Natural killer cell treated with Interleukin-12 subunit alpha and Interleukin-12 subunit beta and Interleukin-15 and Interleukin-18, amount 100 ng/mL, for 72 hours (primary cell): ENCODE results near the gene MAP3K5. TPM values are rescaled to one million over a fixed set of nuclear protein-coding genes. Genes with fewer than 3 reads are reported as not detected.

Source experiments
- ATAC-seq, 2 donors: fragments of 150-1000 bp; cut with Tn5 transposase in 1 of 2; sonication (Bioruptor Pico), chemical (Tn5 transposase) in 1 of 2; 2 replicates each; pipeline ENCODE4 v1.10.0; 2021
- DNase-seq: peaks from one replicate; pipeline ENCODE4 v3.0.0; 2022; ENCODE audit warnings: low spot score
- H3K27ac Mint-ChIP-seq, 2 donors: 1 replicate in 1 of 2; 2 replicates in 1 of 2; pipeline ENCODE4 v1.8.0; 2022; ENCODE audit warnings: mixed read lengths in 2 of 2, mild to moderate bottlenecking in 1 of 2, moderate library complexity in 1 of 2
- H3K27me3 Mint-ChIP-seq, 2 donors: 1 replicate in 1 of 2; 2 replicates in 1 of 2; pipeline ENCODE4 v1.8.0; 2022; ENCODE audit warnings: mixed read lengths in 2 of 2
- H3K36me3 Mint-ChIP-seq: one replicate; pipeline ENCODE4 v1.8.0; 2022; ENCODE audit warnings: mixed read lengths
- H3K4me1 Mint-ChIP-seq, 2 donors: 1 replicate in 1 of 2; 2 replicates in 1 of 2; pipeline ENCODE4 v1.8.0; 2022; ENCODE audit warnings: low read depth in 2 of 2, mixed read lengths in 2 of 2, mild to moderate bottlenecking in 1 of 2
- H3K4me3 Mint-ChIP-seq: one replicate; pipeline ENCODE4 v1.8.0; 2022; ENCODE audit warnings: mixed read lengths
- H3K9me3 Mint-ChIP-seq: 2 replicates; pipeline ENCODE4 v1.8.0; 2022; ENCODE audit warnings: mixed read lengths
- total RNA-seq, 2 donors: library from RNA; stranded (reverse); gene quantifications; one replicate each; pipeline ENCODE4 v1.2.3, GENCODE V29; 2022

The MAP3K5 gene
- total RNA-seq, 2 donors from 2014 or later, result 27.9 to 33.0 TPM

DNA sequence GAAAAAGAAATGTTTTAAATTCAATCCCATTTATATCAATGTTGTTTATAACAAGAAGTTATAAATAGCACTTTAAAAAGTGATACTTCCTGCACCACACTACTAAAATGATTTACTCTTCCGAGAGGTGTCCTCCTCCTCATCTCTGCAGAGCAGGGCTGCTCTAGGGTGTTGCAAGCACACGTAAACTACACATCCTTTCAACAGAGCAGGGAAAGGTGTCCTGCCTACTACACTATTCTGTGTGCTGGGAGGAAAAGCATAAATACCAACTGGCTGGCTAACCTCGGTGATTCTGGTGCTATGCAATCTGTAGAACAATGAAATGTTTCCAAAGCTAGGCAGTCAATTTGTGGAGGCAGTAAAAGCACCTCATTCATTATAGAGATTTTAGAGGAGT is 152.6 kb downstream of the MAP3K5 start:
- Mint-ChIP-seq H3K4me1 (peaks cover 0 to 12% of the 10 kb centered on the region in 2 donors), H3K4me3 (no peak overlapping the region), H3K27ac (peak overlapping the region in 1 of 2 donors; percentile 23), H3K27me3 (no peaks in the 10 kb centered on the region), H3K36me3 (peaks cover 10% of the 10 kb centered on the region), H3K9me3 (no peaks in the 10 kb centered on the region)
- DNase-seq (no peak), ATAC-seq (peak; percentile 48 to 59)

GRCh38 chr6:136635615-136636014 is 156.7 kb downstream of the MAP3K5 start:
- DNase-seq (no peak), ATAC-seq (no peak)
- Mint-ChIP-seq H3K4me1 (peaks cover 5 to 15% of the 10 kb centered on the region in 2 donors), H3K27ac (no peak overlapping the region), H3K36me3 (peaks cover 14% of the 10 kb centered on the region), H3K27me3 (no peaks in the 10 kb centered on the region), H3K4me3 (no peak overlapping the region), H3K9me3 (no peaks in the 10 kb centered on the region)

DNA sequence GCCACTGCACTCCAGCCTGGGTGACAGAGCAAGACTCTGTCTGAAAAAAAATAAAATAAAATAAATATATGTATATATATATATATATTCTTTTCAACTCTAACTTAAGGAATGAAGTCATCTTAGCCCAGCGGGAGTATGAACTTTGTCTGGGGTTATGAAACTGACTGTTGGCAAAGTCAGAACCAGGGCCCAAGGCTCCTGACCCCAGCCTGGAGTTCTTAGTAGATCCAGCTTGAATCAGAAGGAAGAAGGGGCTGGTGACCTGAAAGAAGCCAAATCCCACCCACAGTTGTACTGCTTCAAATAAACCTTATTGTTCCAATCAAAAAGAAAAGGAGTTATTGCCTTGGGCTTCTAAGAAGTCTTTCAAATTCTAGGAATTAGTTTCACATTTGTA is 158.9 kb downstream of the MAP3K5 start:
- Mint-ChIP-seq H3K4me1 (peaks cover 5 to 7% of the 10 kb centered on the region in 2 donors), H3K27ac (peak overlapping the region in 1 of 2 donors; percentile 19), H3K36me3 (peaks cover 21% of the 10 kb centered on the region), H3K27me3 (no peaks in the 10 kb centered on the region), H3K4me3 (no peak overlapping the region), H3K9me3 (no peaks in the 10 kb centered on the region)
- DNase-seq, result no peak
- no peak for ATAC-seq

DNA sequence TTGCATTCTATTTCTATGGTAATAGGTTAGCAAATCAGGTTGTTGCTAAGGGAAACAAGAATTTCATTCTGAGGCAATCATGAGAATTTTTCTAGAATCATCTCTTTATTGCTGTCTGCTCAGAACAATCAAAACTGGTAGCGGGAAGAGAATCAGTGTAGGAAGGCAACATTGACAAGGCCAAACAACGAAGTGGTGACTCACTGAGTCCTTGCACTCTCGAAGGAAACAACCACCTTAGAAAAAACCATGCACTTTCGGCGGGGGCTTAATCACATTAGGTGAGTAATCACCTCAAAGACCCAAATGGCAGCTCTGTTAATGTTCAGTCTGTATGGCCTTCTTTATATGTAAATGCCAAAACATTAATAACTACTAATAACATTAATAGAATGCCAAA is 163.3 kb downstream of the MAP3K5 start:
- Mint-ChIP-seq H3K9me3 (no peaks in the 10 kb centered on the region), H3K27ac (peak overlapping the region in 1 of 2 donors; percentile 41), H3K4me3 (no peak overlapping the region), H3K27me3 (no peaks in the 10 kb centered on the region), H3K36me3 (peaks cover 15% of the 10 kb centered on the region), H3K4me1 (peaks cover 5 to 9% of the 10 kb centered on the region in 2 donors)
- DNase-seq (no peak), ATAC-seq (no peak)

GRCh38 chr6:136627191-136627590 is 165.1 kb downstream of the MAP3K5 start:
- Mint-ChIP-seq H3K27ac (no peak overlapping the region), H3K9me3 (no peaks in the 10 kb centered on the region), H3K4me1 (peaks cover 5 to 12% of the 10 kb centered on the region in 2 donors), H3K27me3 (no peaks in the 10 kb centered on the region), H3K4me3 (no peak overlapping the region), H3K36me3 (peaks cover 26% of the 10 kb centered on the region)
- ATAC-seq (no peak), DNase-seq (no peak)

DNA sequence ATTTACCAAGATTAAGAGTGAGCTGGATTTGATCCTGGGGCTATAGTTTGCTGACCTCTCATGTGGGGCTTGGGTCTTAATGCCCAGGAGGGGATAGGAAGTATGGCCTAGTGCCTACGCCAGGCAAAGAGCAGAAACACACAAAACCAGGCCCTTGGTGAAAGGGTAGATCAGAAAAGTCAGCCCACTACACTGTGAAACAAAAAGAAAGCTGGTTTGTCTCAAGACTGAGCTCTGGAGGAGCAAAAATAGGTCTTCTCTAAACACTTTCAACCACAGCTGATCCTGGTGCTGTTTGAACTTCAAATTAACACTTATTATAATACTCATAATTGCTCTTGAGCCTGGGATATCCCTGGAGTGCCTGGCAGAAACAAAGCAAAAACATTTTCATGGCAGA is 167.0 kb downstream of the MAP3K5 start:
- Mint-ChIP-seq H3K9me3 (no peaks in the 10 kb centered on the region), H3K27me3 (no peaks in the 10 kb centered on the region), H3K27ac (peak overlapping the region in 1 of 2 donors; percentile 56), H3K4me1 (peaks cover 0 to 11% of the 10 kb centered on the region in 2 donors), H3K4me3 (no peak overlapping the region), H3K36me3 (peaks cover 34% of the 10 kb centered on the region)
- ATAC-seq (no peak), DNase-seq (no peak)

DNA sequence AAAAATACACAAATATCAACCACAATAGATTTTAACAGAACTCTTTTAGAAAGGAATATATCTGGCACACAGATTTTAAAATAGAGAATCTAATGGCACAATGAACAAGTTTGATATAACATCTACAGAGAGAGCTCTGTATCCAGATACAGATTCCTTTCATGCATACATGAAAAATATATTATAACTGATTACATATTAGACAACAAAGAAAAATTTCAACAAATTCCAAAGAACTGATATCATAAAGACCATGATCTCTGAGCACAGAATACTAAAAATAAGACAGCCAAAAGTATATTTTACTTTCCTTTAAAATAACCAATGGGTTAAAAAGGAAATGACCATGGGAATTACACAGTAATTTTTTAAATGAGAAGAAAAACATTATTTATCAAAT is 167.9 kb downstream of the MAP3K5 start:
- H3K36me3 Mint-ChIP-seq, result peaks cover 30% of the 10 kb centered on the region
- peaks cover 0 to 8% of the 10 kb centered on the region in 2 donors for H3K4me1 Mint-ChIP-seq
- peak overlapping the region in 1 of 2 donors; percentile 56 for H3K27ac Mint-ChIP-seq

GRCh38 chr6:136618086-136618485 is 174.2 kb downstream of the MAP3K5 start:
- ATAC-seq, result no peak
- H3K27ac Mint-ChIP-seq, result no peak overlapping the region
- peaks cover 28% of the 10 kb centered on the region for H3K36me3 Mint-ChIP-seq
- peaks cover 0 to 6% of the 10 kb centered on the region in 2 donors for H3K4me1 Mint-ChIP-seq
- H3K9me3 Mint-ChIP-seq, result no peaks in the 10 kb centered on the region
- no peaks in the 10 kb centered on the region for H3K27me3 Mint-ChIP-seq
- no peak for DNase-seq
- H3K4me3 Mint-ChIP-seq, result no peak overlapping the region

More for the DNA sequence above, 167.9 kb downstream of the MAP3K5 start:
- ATAC-seq (no peak), DNase-seq (no peak)
- Mint-ChIP-seq H3K27me3 (no peaks in the 10 kb centered on the region), H3K4me3 (no peak overlapping the region), H3K9me3 (no peaks in the 10 kb centered on the region)

DNA sequence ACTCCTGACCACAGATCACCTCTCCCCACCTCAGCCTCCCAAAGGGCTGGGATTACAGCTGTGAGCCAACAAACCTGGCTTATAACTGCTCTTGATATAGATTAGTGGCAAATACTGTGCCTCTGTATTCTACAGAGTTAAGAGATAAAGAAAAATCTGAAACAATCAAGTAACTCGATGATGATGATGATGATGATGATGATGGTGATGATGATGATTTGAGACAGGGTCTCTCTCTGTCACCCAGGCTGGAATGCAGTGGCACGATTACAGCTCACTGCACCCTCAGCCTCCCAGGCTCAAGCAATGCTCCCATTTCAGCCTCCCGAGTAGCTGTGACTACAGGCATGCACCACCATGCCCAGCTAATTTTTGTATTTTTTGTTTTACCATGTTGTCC is 175.8 kb downstream of the MAP3K5 start:
- peaks cover 17% of the 10 kb centered on the region for H3K36me3 Mint-ChIP-seq
- no peak overlapping the region for H3K4me3 Mint-ChIP-seq
- ATAC-seq (no peak), DNase-seq (no peak)
- no peaks in the 10 kb centered on the region for H3K9me3 Mint-ChIP-seq
- no peak overlapping the region for H3K27ac Mint-ChIP-seq
- H3K4me1 Mint-ChIP-seq, result peaks cover 0 to 2% of the 10 kb centered on the region in 2 donors
- no peaks in the 10 kb centered on the region for H3K27me3 Mint-ChIP-seq

DNA sequence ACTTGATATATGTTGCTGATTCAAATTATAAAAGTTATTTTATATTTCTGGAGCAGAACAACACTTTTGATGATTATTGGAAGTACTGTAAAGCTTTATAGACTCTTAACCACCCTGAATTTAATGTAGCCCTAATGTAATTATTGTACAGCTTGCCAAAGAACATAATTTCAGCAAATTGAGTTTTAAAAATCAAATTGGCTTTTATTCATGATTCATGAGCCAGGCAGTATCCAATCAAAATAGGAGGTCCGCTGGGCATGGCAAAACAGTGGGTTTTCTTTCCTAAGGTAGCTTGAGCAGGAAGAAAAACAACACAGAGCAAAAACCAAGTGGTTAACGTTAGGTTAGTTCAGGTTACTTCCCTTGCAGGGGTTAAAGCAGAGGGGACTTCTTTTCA is 177.3 kb downstream of the MAP3K5 start:
- no peak overlapping the region for H3K27ac Mint-ChIP-seq
- no peak for DNase-seq
- H3K4me1 Mint-ChIP-seq, result peaks cover 7% of the 10 kb centered on the region in 2 donors
- no peak overlapping the region for H3K4me3 Mint-ChIP-seq
- H3K27me3 Mint-ChIP-seq, result no peaks in the 10 kb centered on the region
- H3K36me3 Mint-ChIP-seq, result peaks cover 11% of the 10 kb centered on the region
- no peaks in the 10 kb centered on the region for H3K9me3 Mint-ChIP-seq
- ATAC-seq, result no peak

DNA sequence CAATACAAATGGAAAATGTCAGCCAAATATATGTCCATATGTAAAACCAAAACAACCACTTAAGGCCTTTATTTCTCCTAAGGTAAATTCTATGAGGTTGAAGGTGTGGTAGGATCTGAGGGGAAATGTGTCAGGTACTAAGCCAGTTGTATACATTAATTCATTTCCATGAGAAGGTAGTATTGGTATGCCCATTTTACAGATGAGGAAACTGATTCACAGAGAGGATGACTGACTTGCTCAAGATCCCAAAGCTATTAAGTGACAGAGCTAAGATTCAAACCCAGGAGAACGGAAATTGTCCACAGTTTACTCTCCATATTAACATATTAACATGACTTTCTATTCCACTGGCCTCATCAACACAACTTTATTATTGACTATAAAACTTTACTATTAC is 177.9 kb downstream of the MAP3K5 start:
- Mint-ChIP-seq H3K4me1 (peaks cover 10% of the 10 kb centered on the region in 2 donors), H3K27me3 (no peaks in the 10 kb centered on the region), H3K36me3 (peaks cover 13% of the 10 kb centered on the region), H3K4me3 (no peak overlapping the region), H3K9me3 (no peaks in the 10 kb centered on the region), H3K27ac (no peak overlapping the region)
- ATAC-seq (no peak), DNase-seq (no peak)

DNA sequence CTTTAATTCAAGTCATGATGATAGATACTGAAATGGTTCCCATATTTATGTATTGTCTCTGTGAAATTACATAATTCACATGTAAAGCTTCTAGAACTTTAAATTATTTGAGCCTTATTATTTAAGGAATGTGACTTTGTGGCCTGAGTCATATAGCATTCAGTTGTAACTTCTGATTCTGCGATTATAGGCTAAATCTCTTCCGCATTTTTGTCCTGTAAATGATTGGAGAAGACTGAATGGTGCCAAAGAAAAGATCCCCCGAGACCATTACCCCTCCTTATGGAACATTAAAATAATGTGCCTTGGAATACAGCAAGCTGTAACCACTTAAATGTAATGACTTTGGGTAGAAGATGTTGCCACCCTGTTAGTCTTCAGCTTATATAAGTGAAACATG is 178.8 kb downstream of the MAP3K5 start:
- no peaks in the 10 kb centered on the region for H3K27me3 Mint-ChIP-seq
- H3K27ac Mint-ChIP-seq, result no peak overlapping the region
- H3K4me1 Mint-ChIP-seq, result peaks cover 14 to 17% of the 10 kb centered on the region in 2 donors
- no peak overlapping the region for H3K4me3 Mint-ChIP-seq
- no peaks in the 10 kb centered on the region for H3K9me3 Mint-ChIP-seq
- DNase-seq, result no peak
- H3K36me3 Mint-ChIP-seq, result peaks cover 13% of the 10 kb centered on the region
- no peak for ATAC-seq

DNA sequence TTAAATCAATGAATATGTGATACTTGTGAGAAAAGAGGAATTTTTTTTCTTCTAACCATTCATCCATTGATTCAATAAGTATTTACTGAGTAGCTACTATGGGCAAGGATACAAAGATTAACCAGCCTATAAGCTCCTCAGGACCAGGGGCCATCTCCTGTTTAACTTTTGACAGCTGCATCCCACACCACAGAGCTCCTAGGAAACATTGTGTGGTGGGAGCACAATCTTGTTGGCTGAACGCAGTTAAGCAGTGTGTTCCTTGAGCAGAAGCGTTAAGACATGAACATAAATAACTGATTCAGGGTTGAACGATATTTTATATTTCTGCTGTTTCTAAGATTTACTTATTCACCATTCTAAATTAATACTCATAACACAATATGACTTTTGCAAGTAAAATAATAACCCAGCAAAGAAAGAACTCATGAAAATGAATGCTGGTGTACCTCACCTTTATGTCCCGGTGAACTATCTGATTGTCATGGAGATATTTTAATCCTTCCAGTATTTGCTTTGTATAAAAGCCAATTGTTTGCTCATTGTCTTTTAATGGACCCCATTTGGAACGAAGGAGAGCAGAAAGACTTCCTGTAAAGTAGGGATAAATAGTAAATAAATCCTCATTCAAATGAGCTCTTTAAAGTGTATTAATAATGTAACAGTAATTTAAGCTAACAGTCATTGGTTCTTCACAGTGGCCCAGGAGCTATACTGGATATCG is 179.4 kb downstream of the MAP3K5 start:
- Mint-ChIP-seq H3K36me3 (peaks cover 13% of the 10 kb centered on the region), H3K27ac (no peak overlapping the region), H3K4me1 (peaks cover 20 to 23% of the 10 kb centered on the region in 2 donors), H3K9me3 (no peaks in the 10 kb centered on the region), H3K4me3 (no peak overlapping the region), H3K27me3 (no peaks in the 10 kb centered on the region)
- ATAC-seq, result no peak
- no peak for DNase-seq

GRCh38 chr6:136611746-136612145 is 180.5 kb downstream of the MAP3K5 start:
- Mint-ChIP-seq H3K27me3 (no peaks in the 10 kb centered on the region), H3K36me3 (peaks cover 13% of the 10 kb centered on the region), H3K27ac (no peak overlapping the region), H3K9me3 (no peaks in the 10 kb centered on the region), H3K4me3 (no peak overlapping the region), H3K4me1 (peaks cover 23 to 24% of the 10 kb centered on the region in 2 donors)
- DNase-seq (no peak), ATAC-seq (no peak)

DNA sequence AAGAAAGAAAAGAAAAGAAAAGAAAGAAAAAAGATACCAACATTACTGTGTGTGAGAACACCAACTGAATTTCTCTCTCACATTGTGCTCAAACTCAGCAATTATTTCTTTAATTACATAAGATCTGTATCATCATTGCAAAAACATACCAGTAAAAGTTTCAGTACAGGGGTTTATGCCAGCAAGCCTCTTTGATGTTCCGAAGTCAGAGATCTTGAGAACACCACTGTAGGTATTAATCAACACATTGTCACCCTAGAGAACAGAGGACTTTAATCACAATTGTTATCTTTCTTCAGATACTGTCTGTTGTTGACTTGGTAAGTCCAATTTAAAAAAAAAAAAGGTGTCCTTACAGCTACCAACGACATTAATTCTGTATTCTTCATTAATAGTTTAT is 181.1 kb downstream of the MAP3K5 start:
- no peak for DNase-seq
- no peaks in the 10 kb centered on the region for H3K9me3 Mint-ChIP-seq
- H3K4me1 Mint-ChIP-seq, result peaks cover 23 to 24% of the 10 kb centered on the region in 2 donors
- H3K36me3 Mint-ChIP-seq, result peaks cover 13% of the 10 kb centered on the region
- peak overlapping the region in 1 of 2 donors; percentile 92 for H3K27ac Mint-ChIP-seq
- no peak overlapping the region for H3K4me3 Mint-ChIP-seq
- no peak for ATAC-seq
- no peaks in the 10 kb centered on the region for H3K27me3 Mint-ChIP-seq
